Pons (tissue), 1 donor: ENCODE results near the gene FLOT1.
A peak's percentile ranks its signal among the peaks of the same experiment; 100 is the strongest.
"Not testable (repeated sequence)": the region's sequence is repeated elsewhere in the genome, so short reads cannot be mapped to it uniquely, and the experiment has no call there.

Experiments used
- DNase-seq: peaks from one replicate; pipeline ENCODE4 v3.0.0-alpha.2; 2016; ENCODE audit warnings: low spot score

Gene FLOT1

DNA sequence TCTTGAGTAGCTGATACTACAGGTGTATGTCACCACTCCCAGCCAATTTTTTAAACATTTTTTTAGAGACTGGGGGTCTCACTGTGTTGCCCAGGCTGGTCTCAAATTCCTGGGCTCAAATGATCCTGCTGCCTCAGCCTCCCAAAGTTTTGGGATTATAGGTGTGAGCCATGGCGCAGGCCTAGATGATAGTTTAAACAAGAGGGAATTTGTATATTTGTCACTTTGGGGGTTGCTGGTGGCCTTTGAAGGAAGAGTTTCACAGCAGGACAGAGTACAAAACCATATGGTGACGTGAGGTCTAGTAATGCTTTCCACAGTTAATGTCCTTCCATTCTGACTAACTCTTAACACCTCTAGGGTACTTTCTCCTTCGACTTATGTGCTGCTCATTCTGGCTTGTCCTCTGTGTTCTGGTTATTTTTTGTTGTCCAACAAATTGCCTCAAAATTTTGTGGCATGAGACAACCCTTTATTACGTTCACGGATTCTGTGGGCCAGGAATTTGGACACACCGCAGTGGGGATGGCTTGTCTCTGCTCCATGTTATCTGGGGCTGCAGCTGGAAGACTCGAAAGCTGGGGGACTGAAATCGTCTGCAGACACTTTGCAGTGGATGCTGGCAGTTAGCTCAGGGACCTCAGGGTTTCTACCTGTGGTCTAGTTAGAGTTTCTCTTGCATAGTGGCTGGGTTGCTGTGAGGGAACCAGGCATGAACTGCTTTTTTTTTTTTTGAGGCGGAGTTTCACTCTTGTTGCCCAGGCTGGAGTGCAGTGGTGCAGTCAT lies 24.9 kb upstream of the FLOT1 start:
- no peak for DNase-seq

DNA sequence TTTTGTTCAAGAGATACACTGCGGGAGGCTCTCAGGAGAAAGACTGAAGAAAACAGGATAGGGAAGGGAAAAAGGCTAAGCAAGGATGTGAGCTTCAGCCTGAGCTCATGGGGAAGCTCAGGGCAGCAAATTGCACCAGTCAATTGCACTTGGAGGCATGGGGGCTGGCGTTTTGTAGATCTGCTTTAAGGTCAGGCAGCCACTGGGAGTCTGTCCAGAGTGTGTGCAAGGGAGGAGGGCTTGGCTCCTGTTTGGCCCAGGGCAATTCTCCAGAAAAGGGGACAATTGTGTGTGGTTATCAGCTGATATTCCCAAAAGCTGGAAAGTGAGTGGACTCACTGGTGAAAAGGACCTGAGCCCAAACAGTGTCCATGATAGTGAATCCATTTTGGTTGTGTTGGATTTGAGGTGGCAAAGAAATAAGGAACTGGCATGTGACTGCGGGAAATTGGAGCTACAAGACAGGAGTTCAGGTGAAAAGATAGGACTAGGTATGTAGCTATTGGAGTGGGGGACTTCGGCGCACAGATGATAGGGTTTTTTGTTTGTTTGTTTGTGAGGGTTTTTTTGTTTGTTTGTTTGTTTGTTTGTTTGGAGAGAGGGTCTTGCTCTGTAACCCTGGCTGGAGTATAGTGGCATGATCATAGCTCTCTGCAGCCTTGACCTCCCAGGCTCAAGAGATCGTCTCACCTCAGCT lies 24.1 kb upstream of the FLOT1 start:
- no peak for DNase-seq

DNA sequence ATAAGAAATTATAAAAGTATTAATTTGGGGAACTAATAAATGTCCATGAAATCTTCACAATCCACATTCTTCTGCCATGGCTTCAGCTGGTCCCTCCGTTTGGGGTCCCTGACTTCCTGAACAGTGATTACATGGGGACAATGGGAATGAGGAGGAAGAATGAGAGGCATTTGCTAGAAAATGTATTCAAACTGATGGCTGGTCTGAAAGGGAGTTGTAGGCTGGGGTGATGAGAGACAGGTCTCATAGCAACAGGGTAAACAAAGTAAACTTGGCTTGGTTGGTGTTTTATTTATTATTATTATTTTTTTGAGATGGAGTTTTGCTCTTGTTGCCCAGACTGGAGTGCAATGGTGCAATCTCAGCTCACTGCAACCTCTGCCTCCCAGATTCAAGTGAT lies 23.0 kb upstream of the FLOT1 start:
- not testable (repeated sequence) for DNase-seq

DNA sequence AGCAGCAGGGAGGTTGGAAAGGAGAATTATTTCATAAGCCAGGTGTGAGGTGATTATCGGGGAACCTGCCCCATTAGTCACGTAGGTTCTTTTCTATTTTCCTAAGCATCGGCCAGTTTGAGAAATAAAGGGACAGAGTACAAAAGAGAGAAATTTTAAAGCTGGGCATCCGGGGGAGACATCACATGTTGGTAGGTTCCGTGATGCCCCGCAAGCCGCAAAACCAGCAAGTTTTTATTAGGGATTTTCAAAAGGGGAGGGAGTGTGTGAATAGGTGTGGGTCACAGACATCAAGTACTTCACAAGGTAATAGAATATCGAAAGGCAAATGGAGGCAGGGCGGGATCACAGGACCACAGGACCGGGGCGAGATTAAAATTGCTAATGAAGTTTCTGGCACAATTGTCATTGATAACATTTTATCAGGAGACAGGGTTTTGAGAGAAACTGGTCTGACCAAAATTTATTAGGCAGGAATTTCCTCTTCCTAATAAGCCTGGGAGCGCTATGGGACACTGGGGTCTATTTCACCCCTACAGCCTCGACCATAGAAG lies 22.1 kb upstream of the FLOT1 start:
- not testable (repeated sequence) for DNase-seq

DNA sequence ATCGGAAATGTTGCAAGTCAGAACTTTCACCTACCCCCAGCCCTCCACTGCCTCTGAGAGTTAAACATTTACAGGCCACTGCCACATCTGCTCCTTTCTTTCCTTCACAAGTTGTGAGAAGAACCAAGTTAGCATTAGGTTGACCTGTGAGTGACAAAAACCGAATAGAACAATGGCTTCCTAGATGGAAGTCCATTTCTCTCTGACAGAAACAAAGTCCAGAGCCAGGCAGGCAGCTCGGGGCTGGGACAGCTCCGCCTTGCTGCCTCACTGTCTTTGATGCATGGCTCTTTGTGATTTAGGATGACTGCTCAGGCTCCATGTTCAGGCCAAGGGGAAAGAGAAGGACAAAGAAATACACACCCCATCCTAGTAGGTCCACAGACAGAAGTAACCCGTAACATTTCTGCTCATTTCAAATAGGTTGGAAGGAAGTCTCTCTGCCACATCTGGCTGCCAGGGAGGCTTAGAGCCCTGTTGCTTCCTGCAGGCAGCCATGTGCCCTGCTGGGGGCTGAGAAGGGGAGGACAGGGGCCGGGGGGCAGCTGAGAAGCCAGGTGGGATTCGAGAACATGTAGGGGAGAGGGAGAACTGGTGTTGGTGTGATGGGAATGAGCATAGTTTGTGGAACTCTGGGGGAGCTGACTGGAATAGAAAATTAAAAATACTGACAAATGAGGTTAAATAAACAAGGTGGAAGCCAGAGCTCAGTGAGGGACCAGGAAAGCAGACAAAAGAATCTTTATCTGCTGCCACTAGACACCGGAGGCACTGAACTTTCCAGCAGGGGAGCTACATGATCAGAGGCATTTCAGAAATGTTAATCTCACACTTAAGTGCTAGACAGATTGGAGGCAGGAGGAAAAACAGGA lies 21.4 kb upstream of the FLOT1 start:
- DNase-seq, result no peak

DNA sequence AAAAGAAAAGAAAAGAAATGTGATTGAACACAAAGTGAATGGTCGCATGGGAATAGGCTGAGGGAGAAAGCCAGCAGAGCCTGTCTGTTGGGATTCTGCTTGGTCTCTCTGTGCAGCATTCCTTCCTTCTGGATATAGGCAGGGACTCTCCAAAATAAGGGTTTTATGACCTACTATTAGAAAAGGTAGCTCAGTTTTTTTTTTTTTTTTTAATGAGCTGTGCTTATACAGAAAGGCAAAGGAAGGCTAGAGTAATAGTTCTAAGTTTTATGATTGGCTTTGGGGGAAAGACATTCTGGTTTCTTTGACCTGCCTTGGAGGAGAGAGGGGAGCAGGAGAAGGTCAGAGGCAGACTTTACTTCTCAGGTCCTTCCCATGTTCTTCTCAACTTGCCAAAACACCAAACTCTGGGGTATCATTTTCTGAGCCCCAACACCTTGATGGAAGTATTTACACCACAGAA lies 20.7 kb upstream of the FLOT1 start:
- no peak for DNase-seq

DNA sequence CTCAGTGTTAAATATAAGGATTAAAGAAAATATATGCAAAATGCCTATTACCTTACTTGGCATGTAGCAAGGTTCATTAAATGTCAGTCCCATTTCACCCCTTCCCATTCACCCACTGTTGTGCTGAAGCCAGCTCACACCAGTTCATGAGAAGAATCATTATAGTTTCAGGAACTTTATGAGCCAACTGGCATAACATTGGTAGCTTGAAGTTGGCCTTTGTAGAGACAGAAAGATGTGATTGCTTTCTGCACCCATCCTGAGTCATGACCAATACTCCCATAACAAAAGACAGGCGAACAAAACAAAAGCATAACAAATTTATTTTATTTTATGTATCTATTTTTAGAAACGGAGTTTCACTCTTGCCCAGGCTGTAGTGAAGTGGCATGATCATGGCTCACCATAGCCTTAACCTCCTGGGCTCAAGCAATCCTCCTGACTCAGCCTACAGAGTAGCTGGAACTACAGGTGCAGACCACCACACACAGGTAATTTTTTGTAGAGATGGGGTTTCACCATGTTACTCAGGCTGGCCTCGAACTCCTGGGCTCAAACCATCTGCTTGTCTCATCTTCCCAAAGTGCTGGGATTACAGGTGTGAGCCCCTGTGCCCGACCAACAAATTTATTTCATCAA lies 19.4 kb upstream of the FLOT1 start:
- no peak for DNase-seq

DNA sequence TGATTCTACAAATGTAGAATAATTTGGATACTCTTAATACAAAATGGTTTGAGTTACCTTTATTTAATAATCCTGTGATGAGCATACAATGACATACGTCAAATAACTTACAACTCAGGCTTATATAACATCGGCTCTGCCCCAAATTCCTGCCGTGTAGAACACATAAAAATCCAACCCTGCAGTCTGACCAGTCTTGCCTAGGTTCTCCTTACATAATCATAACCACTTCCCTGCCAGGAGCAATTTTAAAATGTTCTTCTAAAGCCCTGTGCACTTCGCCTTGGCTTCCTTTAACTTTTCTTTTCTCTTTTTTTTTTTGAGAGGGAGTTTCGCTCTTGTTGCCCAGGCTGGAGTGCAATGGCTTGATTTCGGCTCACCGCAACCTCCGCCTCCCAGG lies 18.1 kb upstream of the FLOT1 start:
- DNase-seq, result no peak

DNA sequence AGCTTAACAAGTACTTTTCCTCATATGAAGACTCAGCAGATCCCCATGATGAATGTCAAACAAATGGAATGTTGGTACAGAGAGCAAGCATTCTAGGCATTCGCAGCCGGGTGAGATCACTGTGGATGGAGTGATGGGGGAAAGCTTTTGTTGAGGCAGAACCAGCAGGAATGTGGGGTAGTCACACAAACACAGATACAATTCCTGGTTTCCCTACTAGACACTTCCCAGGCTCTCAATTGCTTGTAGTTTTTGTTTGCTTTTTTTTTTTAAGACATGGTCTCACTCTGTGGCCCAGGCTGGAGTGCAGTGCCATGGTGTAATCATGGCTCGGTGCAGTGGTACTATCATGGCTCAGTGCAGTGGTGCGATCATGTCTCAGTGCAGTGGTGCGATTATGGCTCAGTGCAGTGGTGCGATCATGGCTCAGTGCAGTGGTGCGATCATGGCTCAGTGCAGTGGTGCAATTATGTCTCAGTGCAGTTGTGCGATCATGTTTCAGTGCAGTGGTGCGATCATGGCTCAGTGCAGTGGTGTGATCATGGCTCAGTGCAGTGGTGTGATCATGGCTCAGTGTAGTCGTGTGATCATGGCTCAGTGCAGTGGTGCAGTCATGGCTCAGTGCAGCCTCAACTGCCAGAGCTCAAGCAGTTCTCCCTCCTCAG lies 17.2 kb upstream of the FLOT1 start:
- DNase-seq, result no peak

DNA sequence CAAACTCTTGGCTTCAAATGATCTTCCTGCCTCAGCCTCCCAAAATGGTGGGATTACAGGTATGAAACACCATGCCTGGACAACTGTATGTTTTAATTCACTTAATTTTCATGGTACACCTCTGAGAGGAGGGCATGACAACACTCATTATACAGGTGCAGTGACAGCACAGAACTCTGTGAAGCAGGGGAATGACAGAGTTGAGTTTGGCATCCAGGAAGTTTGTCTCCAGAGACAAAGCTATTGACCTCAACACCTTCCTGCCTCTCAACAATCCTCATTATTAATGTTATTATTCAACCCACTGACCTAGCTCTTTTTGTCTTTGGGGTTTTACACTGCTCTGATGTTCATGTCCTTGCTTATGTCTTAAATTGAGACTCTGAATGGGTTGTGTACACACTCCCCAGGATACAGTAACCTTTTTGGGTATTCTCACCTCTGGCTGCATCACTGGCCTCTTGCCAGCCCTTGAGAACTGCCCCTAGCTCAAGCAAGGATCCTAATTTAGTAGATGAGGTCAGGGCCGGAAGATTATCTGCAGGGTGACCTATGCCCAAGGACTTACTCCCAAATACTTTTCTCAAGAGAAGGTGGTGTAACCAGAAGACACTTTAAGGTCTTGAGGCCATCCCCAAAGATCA lies 14.9 kb upstream of the FLOT1 start:
- no peak for DNase-seq

DNA sequence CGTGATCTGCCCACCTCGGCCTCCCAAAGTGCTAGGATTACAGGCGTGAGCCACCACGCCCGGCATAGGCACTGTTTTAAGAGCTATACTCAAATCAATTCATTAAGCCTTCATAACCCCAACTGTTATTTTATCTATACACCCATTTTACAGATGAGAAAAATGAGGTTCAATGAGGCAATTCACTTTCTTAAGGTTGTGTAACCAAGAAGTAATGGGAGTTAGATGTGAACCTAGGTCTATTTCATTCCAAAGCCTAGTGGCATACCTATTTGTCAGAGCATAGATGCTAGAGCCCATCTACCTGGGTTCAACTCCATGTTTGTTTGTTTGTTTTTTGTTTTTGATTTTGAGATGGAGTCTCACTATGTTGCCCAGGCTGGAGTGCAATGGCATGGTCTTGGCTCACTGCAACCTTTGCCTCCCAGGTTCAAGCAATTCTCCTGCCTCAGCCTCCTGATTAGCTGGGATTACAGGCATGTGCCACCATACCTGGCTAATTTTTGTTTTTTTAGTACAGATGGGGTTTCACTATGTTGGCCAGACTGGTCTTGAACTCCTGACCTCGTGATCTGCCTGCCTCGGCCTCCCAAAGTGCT lies 14.0 kb upstream of the FLOT1 start:
- not testable (repeated sequence) for DNase-seq

DNA sequence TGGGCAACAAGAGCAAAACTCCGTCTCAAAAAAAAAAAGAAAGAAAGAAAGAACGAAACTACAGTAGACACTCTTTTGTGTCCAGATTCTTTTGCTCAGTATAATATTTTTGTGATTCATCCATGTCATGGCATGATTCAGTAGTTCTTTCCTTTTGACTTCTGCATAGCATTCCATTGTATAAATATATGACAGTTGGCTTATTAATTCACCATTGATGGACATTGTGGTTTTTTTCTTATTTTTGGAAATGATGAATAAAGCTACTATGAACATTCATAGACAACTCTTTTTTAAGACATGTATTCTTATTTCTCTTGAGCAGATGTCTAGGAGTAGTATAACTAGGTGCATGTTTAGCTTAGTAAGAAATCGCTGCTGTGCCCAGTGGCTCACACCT lies 12.1 kb upstream of the FLOT1 start:
- no peak for DNase-seq

DNA sequence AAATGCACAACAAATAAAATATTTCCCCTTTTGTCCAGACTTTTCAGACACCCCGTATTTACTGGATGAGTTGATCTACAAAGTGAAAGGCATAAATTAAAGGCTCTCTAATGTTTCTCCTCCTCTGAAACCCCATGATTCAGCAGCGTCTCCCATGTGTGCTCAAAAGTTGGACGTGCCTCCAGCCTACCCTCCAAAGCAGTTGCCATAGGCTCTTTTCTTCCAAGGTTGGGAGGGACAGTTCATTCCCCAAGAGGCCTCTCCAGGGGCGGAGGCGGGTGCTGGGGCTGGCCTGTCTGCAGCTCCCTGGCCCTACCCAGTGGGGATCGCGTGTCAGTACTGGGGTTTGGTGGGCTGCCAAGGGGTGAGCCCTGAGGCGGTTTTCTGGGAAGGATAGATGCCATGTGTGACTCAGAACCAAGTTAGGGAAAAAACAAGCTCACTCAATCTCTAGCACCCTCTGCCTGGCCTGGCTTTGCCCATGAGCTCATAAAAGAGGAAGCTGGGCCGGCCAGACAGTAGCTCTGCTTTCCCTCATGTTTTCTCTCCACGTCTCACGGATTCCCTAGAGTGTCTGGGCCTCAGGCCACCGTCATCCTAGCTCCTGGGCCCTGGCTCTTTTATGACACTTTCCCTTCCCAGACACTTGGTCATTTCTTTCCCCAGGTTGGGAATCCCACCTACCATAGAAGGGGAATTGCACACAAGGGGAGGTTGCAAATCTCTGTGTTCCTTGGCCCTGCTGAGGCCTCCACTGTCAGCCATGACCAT lies 9.9 kb upstream of the FLOT1 start:
- DNase-seq, result peak; percentile 68

DNA sequence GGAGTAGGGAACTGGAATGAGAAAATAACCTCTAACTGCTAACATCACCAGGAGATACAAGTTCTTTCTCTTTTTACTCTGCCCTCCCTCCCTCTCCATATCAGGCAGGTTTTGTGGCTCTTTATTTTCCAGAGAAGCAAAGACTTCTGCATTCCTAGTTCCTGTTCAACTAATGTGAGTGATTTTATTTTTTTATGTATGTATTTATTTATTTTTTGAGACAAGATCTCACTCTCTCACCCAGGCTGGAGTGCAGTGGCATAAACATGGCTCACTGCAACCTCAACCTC lies 7.8 kb upstream of the FLOT1 start:
- no peak for DNase-seq

DNA sequence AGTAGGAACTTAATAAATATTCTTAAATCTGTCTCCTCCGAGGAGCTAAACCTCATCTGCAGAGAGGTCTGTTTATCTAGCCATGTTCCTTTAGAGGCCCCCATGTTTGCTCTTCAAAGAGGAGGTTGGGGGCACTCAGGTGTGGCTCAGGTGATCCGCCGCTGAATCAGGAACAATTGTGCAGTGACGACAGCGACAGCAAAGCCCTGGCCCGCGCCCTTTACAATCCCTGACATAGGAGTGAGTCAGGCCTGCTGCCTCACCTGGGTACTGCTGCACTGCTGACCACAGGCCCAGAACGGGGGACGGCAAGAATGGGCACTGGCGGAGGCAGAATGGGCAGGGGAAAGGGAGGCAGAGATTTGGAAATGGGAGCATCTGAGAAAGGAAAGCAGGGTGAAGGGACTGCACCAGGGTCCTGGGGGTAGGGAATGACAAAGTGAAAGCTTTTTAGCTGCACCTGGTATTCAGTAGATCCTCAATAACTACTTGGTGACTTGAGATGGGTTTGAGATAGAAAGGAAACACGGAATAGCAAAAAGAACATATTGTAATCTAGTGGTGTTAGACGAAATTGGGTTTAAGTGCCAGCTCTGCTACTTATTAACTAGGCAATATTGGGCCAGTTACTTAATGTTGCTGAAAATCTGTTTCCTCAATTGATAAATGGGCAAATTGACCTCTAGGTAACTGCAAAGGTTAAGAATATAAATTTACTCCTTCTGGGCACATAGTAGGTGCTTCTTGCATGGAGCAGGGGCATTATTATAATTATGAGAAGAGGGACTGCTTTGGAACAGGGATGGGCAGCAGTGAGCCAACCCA lies 7.3 kb upstream of the FLOT1 start:
- no peak for DNase-seq

DNA sequence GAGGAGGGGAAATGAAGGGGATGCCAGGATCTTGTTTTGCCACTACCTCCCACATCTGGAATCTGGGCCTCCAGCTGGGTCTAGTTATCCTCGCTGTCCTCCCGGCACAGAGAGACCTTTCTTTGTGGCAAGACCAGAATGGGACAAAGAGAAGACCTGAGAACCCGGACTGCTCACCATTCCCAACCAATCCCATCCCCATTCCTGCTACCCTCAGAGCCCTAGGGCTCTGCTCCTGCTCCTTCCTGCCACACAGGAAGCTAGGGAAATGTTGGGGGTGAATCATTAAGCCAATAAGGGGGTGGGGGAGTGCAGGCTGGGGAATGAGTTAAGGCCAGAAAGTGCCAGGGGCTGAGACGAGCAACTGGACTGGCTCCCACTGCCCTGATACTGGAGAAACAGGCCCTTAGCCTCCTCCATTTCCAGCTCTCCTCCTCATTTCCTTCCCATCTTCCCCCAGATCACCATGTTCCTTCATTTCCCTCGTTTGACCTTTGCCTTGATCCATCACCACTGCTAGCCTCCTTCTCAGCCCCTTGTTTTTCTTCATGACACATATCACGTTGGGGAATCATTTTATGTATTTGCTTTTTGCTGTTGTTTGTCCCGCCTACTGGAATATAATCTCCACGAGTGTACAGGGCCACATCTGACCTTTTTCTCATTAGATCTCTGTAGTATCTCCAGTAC lies 6.5 kb upstream of the FLOT1 start:
- DNase-seq, result no peak

DNA sequence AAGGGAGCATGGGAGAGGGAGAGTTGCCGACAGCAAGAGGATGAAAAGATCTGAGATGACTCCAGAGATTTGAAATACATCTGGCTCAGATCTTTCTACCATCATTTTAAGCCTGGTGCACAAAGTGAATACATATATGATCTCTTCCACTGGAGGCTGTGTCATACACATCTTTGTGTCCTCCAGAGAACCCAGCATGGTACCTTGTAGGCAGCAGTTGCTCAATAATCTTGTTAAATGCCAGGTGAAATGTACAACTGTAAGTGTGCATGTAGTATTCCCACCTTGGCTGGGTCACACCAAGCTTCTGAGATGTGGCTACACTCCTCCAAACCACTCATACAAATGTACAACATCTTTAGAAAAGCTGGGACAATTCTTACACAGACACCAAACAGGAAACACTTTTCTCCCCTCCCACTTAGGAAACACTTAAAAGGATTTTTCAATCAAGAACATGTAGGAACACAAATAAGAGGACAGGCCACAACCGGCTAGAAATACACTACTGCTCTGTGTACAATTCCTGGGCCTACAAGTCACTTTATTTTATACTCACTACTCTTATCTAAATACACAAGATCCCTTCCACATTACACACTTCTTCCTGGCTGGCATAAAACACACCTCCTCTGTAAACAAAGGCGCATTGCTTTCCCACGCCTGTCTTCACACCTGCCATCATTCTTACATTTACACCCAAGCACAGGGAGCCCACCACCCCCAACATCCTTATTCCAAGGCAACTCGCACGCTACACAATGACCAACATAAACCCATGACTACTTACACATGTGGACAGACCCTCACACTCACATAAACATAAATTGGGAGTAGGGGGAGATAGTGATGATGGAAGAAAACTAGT lies 5.6 kb upstream of the FLOT1 start:
- no peak for DNase-seq
